Activated T-helper 1 cell treated with anti-CD3 and anti-CD28 coated beads, Interleukin-12 subunit alpha, Interleukin-12 subunit beta, Interleukin-2, Interleukin-4 antibody, amounts not matched to agents 30 ng/mL and 10 ng/mL and 1 ng/mL, durations not matched to agents 14 hours and 24 hours and 36 hours (primary cell): ENCODE measurements around the gene GRM4. TPM values are rescaled to one million over a fixed set of nuclear protein-coding genes. Genes with fewer than 3 reads are reported as not detected.

ENCODE experiments used
- DNase-seq: peaks from one replicate; pipeline ENCODE4 v3.0.0; 2021; ENCODE audit warnings: low spot score
- H3K27ac Mint-ChIP-seq: one replicate; pipeline ENCODE4 v1.8.0; 2021; ENCODE audit warnings: mild to moderate bottlenecking, mixed read lengths
- H3K27me3 Mint-ChIP-seq: one replicate; pipeline ENCODE4 v1.8.0; 2022; ENCODE audit warnings: mild to moderate bottlenecking, moderate library complexity, mixed read lengths; ENCODE audit not compliant: insufficient read depth
- H3K36me3 Mint-ChIP-seq: one replicate; pipeline ENCODE4 v1.8.0; 2021; ENCODE audit warnings: low read depth, mixed read lengths
- H3K4me1 Mint-ChIP-seq: one replicate; pipeline ENCODE4 v1.8.0; 2021; ENCODE audit warnings: low read depth, mixed read lengths
- H3K4me3 Mint-ChIP-seq: one replicate; pipeline ENCODE4 v1.8.0; 2021; ENCODE audit warnings: mild to moderate bottlenecking, moderate library complexity, mixed read lengths
- H3K9me3 Mint-ChIP-seq: one replicate; pipeline ENCODE4 v1.8.0; 2021; ENCODE audit warnings: mixed read lengths
- intact Hi-C: fragments of 100-400 bp; cut with micrococcal nuclease; formaldehyde crosslinking; loops from one replicate; pipeline ENCODE4 v1.15.1; 2024
- total RNA-seq: library from RNA; stranded (reverse); gene quantifications from 2 replicates; pipeline ENCODE4 v1.2.3, GENCODE V29; 2022

The GRM4 gene
- total RNA-seq, 1 donor from 2014 or later: not detected

GRCh38 chr6:34104628-34105027, 41.3 kb downstream of the GRM4 start:
- intact Hi-C loops: no loop called here
- H3K9me3 Mint-ChIP-seq: no peaks in the 10 kb centered on the region
- H3K27me3 Mint-ChIP-seq: peaks cover 3% of the 10 kb centered on the region
- no peak for DNase-seq
- no peaks in the 10 kb centered on the region for H3K4me1 Mint-ChIP-seq
- no peak overlapping the region for H3K27ac Mint-ChIP-seq
- H3K36me3 Mint-ChIP-seq: no peaks in the 10 kb centered on the region
- H3K4me3 Mint-ChIP-seq: no peak overlapping the region

- no peak for DNase-seq
- no peaks in the 10 kb centered on the region for H3K4me1 Mint-ChIP-seq
- no peak overlapping the region for H3K4me3 Mint-ChIP-seq
- no peaks in the 10 kb centered on the region for H3K9me3 Mint-ChIP-seq
- H3K36me3 Mint-ChIP-seq: no peaks in the 10 kb centered on the region
- no peak overlapping the region for H3K27ac Mint-ChIP-seq
- H3K27me3 Mint-ChIP-seq: peaks cover 2% of the 10 kb centered on the region
- intact Hi-C loops: no loop called here
These were observed 41.7 kb downstream of the GRM4 start for GRCh38 chr6:34104186-34104585.

GRCh38 chr6:34103321-34103720, 42.6 kb downstream of the GRM4 start:
- H3K4me3 Mint-ChIP-seq: no peak overlapping the region
- intact Hi-C loops: no loop called here
- H3K27me3 Mint-ChIP-seq: peaks cover 2% of the 10 kb centered on the region
- no peak overlapping the region for H3K27ac Mint-ChIP-seq
- no peaks in the 10 kb centered on the region for H3K9me3 Mint-ChIP-seq
- no peaks in the 10 kb centered on the region for H3K36me3 Mint-ChIP-seq
- no peaks in the 10 kb centered on the region for H3K4me1 Mint-ChIP-seq
- no peak for DNase-seq

GRCh38 chr6:34102696-34103095, 43.2 kb downstream of the GRM4 start:
- H3K4me1 Mint-ChIP-seq: no peaks in the 10 kb centered on the region
- H3K27me3 Mint-ChIP-seq: peaks cover 2% of the 10 kb centered on the region
- no peaks in the 10 kb centered on the region for H3K9me3 Mint-ChIP-seq
- intact Hi-C loops: no loop called here
- H3K36me3 Mint-ChIP-seq: no peaks in the 10 kb centered on the region
- no peak overlapping the region for H3K27ac Mint-ChIP-seq
- H3K4me3 Mint-ChIP-seq: no peak overlapping the region
- no peak for DNase-seq

- intact Hi-C loops: no loop called here
- Mint-ChIP-seq H3K27ac (no peak overlapping the region), H3K4me3 (no peak overlapping the region), H3K36me3 (no peaks in the 10 kb centered on the region), H3K4me1 (no peaks in the 10 kb centered on the region), H3K9me3 (no peaks in the 10 kb centered on the region), H3K27me3 (peaks cover 2% of the 10 kb centered on the region)
- DNase-seq: no peak
These were observed 43.7 kb downstream of the GRM4 start for GRCh38 chr6:34102099-34102656.

GRCh38 chr6:34100788-34101187, 45.1 kb downstream of the GRM4 start:
- no peaks in the 10 kb centered on the region for H3K9me3 Mint-ChIP-seq
- intact Hi-C loops: no loop called here
- H3K4me1 Mint-ChIP-seq: no peaks in the 10 kb centered on the region
- DNase-seq: no peak
- H3K27me3 Mint-ChIP-seq: peaks cover 6% of the 10 kb centered on the region
- no peak overlapping the region for H3K27ac Mint-ChIP-seq
- no peaks in the 10 kb centered on the region for H3K36me3 Mint-ChIP-seq
- H3K4me3 Mint-ChIP-seq: no peak overlapping the region

GRCh38 chr6:34099878-34100277, 46.0 kb downstream of the GRM4 start:
- Mint-ChIP-seq H3K27me3 (peaks cover 12% of the 10 kb centered on the region), H3K4me1 (no peaks in the 10 kb centered on the region), H3K27ac (no peak overlapping the region), H3K4me3 (no peak overlapping the region), H3K36me3 (no peaks in the 10 kb centered on the region), H3K9me3 (no peaks in the 10 kb centered on the region)
- intact Hi-C loops: no loop called here
- no peak for DNase-seq

GRCh38 chr6:34098045-34098936, 47.6 kb downstream of the GRM4 start:
- Mint-ChIP-seq H3K36me3 (no peaks in the 10 kb centered on the region), H3K4me1 (no peaks in the 10 kb centered on the region), H3K4me3 (no peak overlapping the region), H3K9me3 (no peaks in the 10 kb centered on the region), H3K27ac (no peak overlapping the region), H3K27me3 (peaks cover 12% of the 10 kb centered on the region)
- intact Hi-C loops: no loop called here
- no peak for DNase-seq

- intact Hi-C loops: no loop called here
- Mint-ChIP-seq H3K27me3 (peaks cover 14% of the 10 kb centered on the region), H3K9me3 (no peaks in the 10 kb centered on the region), H3K27ac (no peak overlapping the region), H3K36me3 (no peaks in the 10 kb centered on the region), H3K4me3 (no peak overlapping the region), H3K4me1 (no peaks in the 10 kb centered on the region)
- no peak for DNase-seq
These were observed 49.1 kb downstream of the GRM4 start for GRCh38 chr6:34096814-34097213.

GRCh38 chr6:34096193-34096592, 49.7 kb downstream of the GRM4 start:
- Mint-ChIP-seq H3K27me3 (peaks cover 14% of the 10 kb centered on the region), H3K27ac (no peak overlapping the region), H3K9me3 (no peaks in the 10 kb centered on the region), H3K4me3 (no peak overlapping the region), H3K36me3 (no peaks in the 10 kb centered on the region), H3K4me1 (no peaks in the 10 kb centered on the region)
- intact Hi-C loops: no loop called here
- no peak for DNase-seq

- Mint-ChIP-seq H3K36me3 (no peaks in the 10 kb centered on the region), H3K4me3 (no peak overlapping the region), H3K4me1 (no peaks in the 10 kb centered on the region), H3K27ac (no peak overlapping the region), H3K9me3 (no peaks in the 10 kb centered on the region), H3K27me3 (peaks cover 14% of the 10 kb centered on the region)
- DNase-seq: no peak
- intact Hi-C loops: no loop called here
These were observed 50.1 kb downstream of the GRM4 start for GRCh38 chr6:34095741-34096140.

GRCh38 chr6:34095136-34095505, 50.8 kb downstream of the GRM4 start:
- H3K4me1 Mint-ChIP-seq: no peaks in the 10 kb centered on the region
- intact Hi-C loops: no loop called here

GRCh38 chr6:34094474-34095135, 51.3 kb downstream of the GRM4 start:
- Mint-ChIP-seq H3K27ac (no peak overlapping the region), H3K36me3 (no peaks in the 10 kb centered on the region), H3K4me3 (no peak overlapping the region), H3K4me1 (no peaks in the 10 kb centered on the region), H3K9me3 (no peaks in the 10 kb centered on the region), H3K27me3 (peaks cover 14% of the 10 kb centered on the region)
- DNase-seq: no peak
- intact Hi-C loops: no loop called here

More at GRCh38 chr6:34095136-34095505, 50.8 kb downstream of the GRM4 start:
- no peak for DNase-seq
- Mint-ChIP-seq H3K36me3 (no peaks in the 10 kb centered on the region), H3K27ac (no peak overlapping the region), H3K27me3 (peaks cover 14% of the 10 kb centered on the region), H3K9me3 (no peaks in the 10 kb centered on the region), H3K4me3 (no peak overlapping the region)
